ENCODE measurements around the gene BTN2A1.
"Not testable (repeated sequence)": the region's sequence is repeated elsewhere in the genome, so short reads cannot be mapped to it uniquely, and the experiment has no call there.

BTN2A1 gene

GRCh38 chr6:26432627-26433201 lies 25.0 kb upstream of the BTN2A1 start:
- DNase-seq, result no peak

DNA sequence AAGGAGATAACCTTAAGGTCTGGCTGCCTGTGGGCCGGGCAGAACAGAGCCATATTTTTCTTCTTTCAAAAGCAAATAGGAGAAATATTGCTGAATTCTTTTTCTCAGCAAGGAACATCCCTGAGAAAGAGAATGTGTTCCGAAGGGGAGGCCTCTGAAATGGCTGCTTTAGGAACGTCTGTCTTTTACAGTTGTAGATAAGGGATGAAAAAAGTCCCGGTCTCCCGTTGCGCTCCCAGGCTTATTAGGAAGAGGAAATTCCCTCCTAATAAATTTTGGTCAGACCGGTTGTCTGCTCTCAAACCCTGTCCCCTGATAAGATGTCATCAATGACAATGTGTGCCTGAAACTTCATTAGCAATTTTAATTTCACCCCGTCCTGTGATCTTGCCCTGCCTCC lies 24.1 kb upstream of the BTN2A1 start:
- DNase-seq, result not testable (repeated sequence)

DNA sequence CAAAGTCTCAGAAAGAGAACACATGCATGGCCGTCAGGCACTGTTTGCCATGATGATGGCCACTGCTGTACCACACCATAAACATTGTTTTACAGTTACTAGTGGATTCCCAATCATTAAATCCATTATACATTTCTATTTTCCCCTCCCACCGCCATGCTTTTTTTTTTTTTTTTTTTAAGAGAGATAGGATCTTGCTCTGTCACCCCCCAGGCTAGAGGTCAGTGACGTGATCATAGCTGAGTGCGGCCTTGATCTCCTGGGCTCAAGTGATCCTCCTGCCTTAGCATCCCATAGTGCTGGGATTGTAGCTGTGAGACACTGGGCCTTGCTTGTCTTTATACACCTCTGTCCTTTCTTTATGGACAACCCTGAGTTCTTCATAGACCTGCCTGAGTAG lies 21.7 kb upstream of the BTN2A1 start:
- no peak for DNase-seq

DNA sequence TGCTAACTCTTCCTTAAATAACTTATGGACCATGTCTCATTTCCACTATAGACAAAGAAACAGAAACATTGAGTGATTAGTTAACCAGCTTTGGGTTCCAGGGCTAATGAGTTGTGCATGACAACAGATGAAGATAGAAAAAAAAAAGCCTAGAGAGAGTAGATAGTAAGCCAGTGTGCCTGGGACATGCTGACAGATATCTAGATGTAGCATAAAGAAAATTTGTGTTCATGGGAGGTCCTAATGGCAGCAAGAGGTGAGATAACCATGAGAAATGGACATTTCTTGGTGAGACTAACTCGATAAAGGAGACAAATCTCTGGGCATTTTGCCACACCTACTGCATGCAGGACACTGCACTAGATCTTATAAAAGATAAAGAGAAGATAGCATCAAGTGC lies 20.2 kb upstream of the BTN2A1 start:
- no peak for DNase-seq

- no peak for DNase-seq
Observed at GRCh38 chr6:26438000-26438399, 19.8 kb upstream of the BTN2A1 start.

DNA sequence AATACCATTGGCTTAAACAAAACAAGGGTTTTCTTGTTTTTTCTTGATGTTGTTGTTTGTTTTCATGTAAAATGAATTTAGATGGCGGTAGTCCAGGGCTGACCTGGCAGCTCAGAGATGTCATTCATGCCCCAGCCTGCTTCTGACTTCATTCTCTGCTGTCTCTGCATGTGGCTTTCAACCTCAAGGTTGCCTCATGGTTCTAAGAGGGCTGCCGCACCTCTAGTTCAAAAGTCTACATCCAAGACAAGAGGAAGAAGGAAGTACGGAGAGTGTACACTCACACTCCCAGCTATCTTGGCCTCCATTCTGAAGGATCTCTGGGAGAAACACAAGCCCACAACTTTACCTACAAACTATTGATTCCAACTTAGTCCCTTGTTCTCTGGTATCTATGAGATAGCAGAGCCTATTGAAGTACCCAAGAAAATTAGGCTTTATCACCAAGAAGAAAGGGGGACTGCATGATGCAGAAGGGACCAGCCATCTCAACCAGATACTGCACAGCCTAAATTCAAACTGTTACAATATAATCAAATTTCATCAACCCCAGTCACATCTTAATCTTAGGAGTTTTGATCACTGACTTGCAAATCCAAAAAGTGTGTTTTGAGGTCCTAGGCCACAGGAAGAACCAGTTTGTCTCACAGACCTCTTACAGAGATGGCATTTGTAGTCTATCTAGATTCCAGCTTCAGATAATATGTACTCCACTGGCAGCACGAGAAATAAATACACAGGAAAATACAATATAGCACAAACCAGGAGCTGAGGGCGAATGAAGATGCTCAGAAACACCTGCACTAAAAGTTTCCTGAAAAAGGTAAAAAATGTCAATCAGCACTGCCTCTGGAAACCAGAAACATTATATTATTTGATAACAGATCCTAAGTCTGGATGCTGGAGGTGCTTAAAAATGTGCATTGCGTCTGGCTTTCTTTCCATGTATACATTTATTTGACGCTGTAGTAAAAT lies 18.3 kb upstream of the BTN2A1 start:
- DNase-seq, result no peak

GRCh38 chr6:26440977-26441358 lies 16.8 kb upstream of the BTN2A1 start:
- no peak for DNase-seq

DNA sequence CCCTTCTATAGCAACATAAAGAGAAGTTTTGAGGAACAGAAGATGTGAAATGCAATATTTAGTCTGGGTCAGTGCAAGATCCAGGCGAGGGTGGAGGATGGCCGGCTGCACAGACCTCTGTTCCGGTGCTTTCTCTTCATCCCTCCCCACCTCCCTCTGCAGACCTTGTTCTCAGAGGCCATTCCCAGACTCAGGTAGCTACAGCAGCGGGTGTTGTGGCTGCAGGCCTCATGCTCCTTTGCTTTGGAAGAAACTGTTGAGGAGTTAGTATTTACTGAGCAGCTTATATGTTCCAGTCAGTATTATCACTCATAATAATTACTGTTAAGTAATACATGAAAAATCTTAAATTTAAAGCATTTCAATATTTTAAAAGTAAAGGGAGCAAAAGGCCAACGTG lies 15.8 kb upstream of the BTN2A1 start:
- no peak for DNase-seq

DNA sequence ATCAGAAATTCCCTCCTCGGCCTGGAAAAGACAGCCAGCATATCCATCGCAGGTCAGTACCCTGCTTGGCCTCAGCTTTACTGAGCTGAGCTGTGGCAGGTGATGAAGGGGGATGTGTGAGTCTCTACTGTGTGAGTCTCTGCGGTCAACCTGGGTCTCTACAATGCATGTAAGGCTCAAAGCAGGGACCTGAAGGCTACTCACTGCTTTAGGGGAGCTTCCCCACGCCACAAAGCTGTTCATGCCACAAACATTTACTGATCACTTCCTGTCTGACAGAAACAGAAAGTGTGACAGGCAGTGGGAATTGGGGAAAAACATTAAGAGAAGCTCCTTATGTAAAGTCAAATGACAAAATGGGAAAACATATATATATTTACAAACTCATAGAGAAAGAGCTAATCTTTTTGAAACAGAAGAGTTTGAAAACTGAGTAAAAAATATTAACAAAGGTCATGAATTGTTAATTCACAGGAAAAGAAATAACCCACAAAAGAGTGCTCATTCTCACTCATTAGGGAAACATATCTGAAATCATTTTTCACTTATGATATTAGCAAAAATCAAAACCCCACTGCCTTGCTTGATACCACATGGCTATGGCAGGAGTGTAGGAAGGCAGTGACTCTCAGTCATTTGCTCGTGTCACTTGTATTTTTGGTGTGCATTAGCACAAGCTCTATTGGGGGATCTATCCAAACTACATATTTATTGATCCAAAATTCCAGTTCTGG lies 11.7 kb upstream of the BTN2A1 start:
- no peak for DNase-seq

DNA sequence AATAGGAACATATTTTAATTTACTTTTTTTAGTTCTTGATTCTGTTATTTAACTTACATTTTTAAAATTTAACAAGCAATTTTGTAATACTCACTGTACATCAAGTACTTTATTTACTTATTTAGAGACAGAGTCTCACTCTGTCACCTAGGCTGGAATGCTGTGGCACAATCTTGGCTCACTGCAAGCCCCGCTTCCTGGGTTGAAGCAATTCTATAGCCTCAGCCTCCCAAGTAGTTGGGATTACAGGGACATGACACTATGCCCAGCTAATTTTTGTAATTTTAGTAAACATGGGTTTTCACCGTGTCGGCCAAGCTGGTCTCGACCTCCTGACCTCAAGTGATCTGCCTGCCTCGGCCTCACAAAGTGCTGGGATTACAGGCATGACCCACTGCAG lies 10.5 kb upstream of the BTN2A1 start:
- no peak for DNase-seq

- DNase-seq, result no peak
Observed at GRCh38 chr6:26450240-26450639, 7.5 kb upstream of the BTN2A1 start.

DNA sequence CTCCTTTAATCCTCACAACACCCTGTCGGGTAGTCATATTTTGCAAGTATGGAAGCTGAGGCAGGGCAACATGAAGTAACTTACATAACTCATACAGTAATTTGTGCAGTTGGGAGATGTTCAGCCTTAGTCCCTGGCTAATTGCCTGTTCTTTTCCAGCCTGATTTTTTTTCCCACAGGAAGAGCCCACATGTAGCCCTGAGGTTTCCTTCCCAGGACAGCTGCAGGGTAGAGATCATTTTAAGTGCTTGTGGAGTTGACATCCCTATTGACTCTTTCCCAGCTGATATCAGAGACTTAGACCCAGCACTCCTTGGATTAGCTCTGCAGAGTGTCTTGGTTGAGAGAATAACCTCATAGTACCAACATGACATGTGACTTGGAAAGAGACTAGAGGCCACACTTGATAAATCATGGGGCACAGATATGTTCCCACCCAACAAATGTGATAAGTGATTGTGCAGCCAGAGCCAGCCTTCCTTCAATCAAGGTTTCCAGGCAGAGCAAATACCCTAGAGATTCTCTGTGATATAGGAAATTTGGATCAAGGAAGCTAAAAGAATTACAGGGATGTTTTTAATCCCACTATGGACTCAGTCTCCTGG lies 5.0 kb upstream of the BTN2A1 start:
- no peak for DNase-seq

- DNase-seq, result no peak
Observed at GRCh38 chr6:26454631-26455030, 3.1 kb upstream of the BTN2A1 start.

- DNase-seq, result no peak
Observed at GRCh38 chr6:26455357-26455970, 2.3 kb upstream of the BTN2A1 start.

- DNase-seq, result peak; percentile 89
Observed at GRCh38 chr6:26457264-26457805, 420 bp upstream of the BTN2A1 start.

- no peak for DNase-seq
Observed at GRCh38 chr6:26459023-26459810, 1.5 kb downstream of the BTN2A1 start.

- not testable (repeated sequence) for DNase-seq
Observed at GRCh38 chr6:26461353-26461752, 3.6 kb downstream of the BTN2A1 start.

- no peak for DNase-seq
Observed at GRCh38 chr6:26464014-26464413, 6.3 kb downstream of the BTN2A1 start.

GRCh38 chr6:26464416-26465131 lies 6.8 kb downstream of the BTN2A1 start:
- no peak for DNase-seq

DNA sequence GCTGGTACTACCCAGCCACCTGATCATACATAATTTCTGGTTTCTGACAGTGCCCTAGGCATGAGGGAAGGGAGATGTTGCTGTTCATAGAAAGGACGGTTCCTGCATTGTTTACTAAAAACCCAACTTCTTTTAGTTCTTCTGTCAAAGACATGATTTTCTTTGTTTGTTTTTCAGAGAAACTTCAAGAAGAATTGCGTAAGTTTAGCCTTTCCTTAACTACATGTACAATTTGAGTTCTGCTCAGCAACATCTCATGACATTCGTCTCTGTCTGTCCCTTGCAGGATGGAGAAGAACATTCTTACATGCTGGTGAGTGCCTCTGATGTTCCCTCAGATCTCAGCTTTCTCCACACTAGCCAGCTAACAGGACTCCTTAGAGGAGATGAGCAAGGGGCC lies 8.0 kb downstream of the BTN2A1 start:
- DNase-seq, result no peak

DNA sequence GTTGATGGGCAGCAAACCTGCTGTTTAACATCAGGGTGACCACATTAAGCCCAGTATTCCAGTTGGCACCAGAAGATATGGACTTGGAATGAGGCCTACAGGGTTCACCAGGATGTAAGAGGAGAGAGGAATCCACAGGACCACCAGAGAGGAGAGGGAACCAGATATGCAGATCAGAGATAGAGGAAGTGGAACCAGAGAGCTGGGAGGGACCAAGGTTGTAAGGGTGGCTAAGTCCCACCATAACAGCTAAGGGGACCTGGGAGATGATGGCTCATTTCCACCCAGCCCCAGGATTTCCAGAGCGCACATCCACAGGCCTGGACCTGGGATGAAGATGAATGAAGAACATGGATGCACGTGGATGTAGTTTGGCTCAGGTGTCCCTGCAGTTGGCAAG lies 11.1 kb downstream of the BTN2A1 start:
- no peak for DNase-seq

All from right kidney (tissue), 1 donor.